ENCODE measurements around the gene MED12. TPM values are rescaled to one million over a fixed set of nuclear protein-coding genes. Genes with fewer than 3 reads are reported as not detected.

MED12 gene
- total RNA-seq, 2 donors from 2014 or later = 22.9 to 48.8 TPM

GRCh38 chrX:71169586-71169985, 51.2 kb downstream of the MED12 start:
- TF ChIP-seq CTCF (IDR thresholded peaks at IDR 0.05) = no peak
- Histone ChIP-seq H3K27ac (no peak overlapping the region), H3K4me1 (ENCODE audit: control insufficient read depth in 1 of 2, low read depth in 2 of 2) (no peaks in the 10 kb centered on the region), H3K27me3 (replicated peaks; ENCODE audit: insufficient read depth) (no peaks in the 10 kb centered on the region), H3K36me3 (no peaks in the 10 kb centered on the region), H3K4me3 (no peak overlapping the region), H3K9me3 (no peaks in the 10 kb centered on the region)
- no peak for ATAC-seq (ENCODE audit: insufficient number of reproducible peaks, low FRiP score, low read depth)
- no peak for DNase-seq (ENCODE audit: low spot score)

DNA sequence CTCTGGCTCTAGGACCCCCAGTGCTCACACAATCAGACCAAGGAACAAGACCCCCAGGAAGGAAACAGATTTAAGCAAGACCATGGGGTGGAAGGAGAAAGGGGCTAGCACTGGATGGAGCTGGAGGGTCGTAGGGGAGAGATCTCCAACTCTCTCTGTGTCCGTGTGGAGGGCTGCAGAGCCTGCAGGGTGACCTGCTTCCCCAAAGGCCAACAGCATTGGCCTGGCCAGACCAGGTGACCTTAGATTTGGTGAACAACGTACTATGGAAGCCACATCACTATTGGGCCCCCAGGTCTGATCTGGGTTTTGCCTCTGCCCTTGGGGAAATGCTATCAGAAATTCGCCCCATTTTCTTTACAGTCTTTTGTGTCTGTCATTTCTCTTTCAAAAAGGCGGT, 52.3 kb downstream of the MED12 start:
- Histone ChIP-seq H3K27ac (no peak overlapping the region), H3K36me3 (no peaks in the 10 kb centered on the region), H3K9me3 (no peaks in the 10 kb centered on the region), H3K27me3 (replicated peaks; ENCODE audit: insufficient read depth) (no peaks in the 10 kb centered on the region), H3K4me3 (no peak overlapping the region), H3K4me1 (ENCODE audit: control insufficient read depth in 1 of 2, low read depth in 2 of 2) (no peaks in the 10 kb centered on the region)
- ATAC-seq (ENCODE audit: insufficient number of reproducible peaks, low FRiP score, low read depth) (no peak), DNase-seq (ENCODE audit: low spot score) (no peak)
- TF ChIP-seq CTCF (IDR thresholded peaks at IDR 0.05) = no peak

DNA sequence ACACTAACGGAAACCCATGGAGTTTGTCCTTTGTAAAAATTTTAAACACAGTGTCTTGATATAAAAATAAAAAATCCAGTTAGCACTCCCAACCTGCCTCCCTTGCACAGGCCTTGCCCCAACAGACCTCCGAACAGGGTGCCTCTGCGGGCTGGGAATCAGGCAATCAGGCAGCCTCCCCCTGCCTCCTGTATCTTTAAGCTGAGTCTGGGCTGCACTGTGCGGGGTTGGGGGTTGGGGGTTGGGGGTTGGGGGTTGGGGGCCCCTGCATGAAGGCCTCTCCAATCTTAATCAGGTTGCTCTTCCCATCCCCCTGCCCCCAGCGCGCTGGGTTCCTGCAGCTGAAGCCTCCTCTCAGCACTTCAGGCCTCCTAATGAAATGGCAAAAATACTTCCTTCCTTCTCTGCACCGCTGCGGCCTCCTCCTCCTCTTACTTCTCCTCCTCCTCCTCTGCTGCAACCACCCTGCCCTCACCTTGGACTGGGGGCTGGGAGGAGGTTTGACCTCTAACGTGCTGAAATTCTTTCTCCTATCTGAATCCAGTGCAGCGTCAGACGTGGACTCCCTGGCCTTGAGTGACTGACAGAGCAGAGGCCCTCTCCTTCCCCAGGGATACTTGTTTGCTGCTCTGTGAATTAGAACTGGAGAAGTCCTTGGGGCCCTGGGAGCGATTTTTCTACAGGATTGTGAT, 52.9 kb downstream of the MED12 start:
- Histone ChIP-seq H3K4me1 (ENCODE audit: control insufficient read depth in 1 of 2, low read depth in 2 of 2) (no peaks in the 10 kb centered on the region), H3K27ac (no peak overlapping the region), H3K27me3 (replicated peaks; ENCODE audit: insufficient read depth) (no peaks in the 10 kb centered on the region), H3K9me3 (no peaks in the 10 kb centered on the region), H3K36me3 (no peaks in the 10 kb centered on the region), H3K4me3 (no peak overlapping the region)
- no peak for TF ChIP-seq CTCF (IDR thresholded peaks at IDR 0.05)
- ATAC-seq (ENCODE audit: insufficient number of reproducible peaks, low FRiP score, low read depth) (no peak), DNase-seq (ENCODE audit: low spot score) (no peak)

DNA sequence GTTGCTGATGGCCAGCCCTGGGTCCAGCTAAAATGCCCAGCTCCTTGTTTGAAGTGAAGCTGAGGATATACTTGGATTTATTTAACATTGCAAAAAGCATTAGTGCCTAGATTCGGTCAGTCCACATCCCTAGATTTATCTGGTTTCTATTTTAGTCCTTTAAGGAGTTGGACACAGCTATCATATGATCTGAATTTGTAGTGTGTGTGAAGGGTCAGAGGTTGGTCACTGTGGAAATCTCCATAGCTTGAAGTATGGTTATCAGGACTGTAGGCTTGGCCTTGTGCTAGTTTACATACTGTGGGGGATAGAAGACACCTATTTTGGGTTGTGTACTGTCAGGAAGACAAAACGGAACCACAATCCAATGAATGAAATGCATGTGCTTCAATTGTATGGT, 55.0 kb downstream of the MED12 start:
- no peak overlapping the region for H3K27ac ChIP-seq
- no peak for ATAC-seq (ENCODE audit: insufficient number of reproducible peaks, low FRiP score, low read depth)
- no peak for DNase-seq (ENCODE audit: low spot score)
- H3K9me3 ChIP-seq = no peaks in the 10 kb centered on the region
- TF ChIP-seq CTCF (IDR thresholded peaks at IDR 0.05) = no peak
- H3K4me1 ChIP-seq (ENCODE audit: control insufficient read depth in 1 of 2, low read depth in 2 of 2) = no peaks in the 10 kb centered on the region
- H3K4me3 ChIP-seq = no peak overlapping the region
- H3K27me3 ChIP-seq (replicated peaks; ENCODE audit: insufficient read depth) = no peaks in the 10 kb centered on the region
- H3K36me3 ChIP-seq = no peaks in the 10 kb centered on the region

- H3K27ac ChIP-seq = no peak overlapping the region
- DNase-seq (ENCODE audit: low spot score) (no peak), ATAC-seq (ENCODE audit: insufficient number of reproducible peaks, low FRiP score, low read depth) (no peak)
- TF ChIP-seq CTCF (IDR thresholded peaks at IDR 0.05) = no peak
- H3K4me1 ChIP-seq (ENCODE audit: control insufficient read depth in 1 of 2, low read depth in 2 of 2) = no peaks in the 10 kb centered on the region
- no peak overlapping the region for H3K4me3 ChIP-seq
- no peaks in the 10 kb centered on the region for H3K27me3 ChIP-seq (replicated peaks; ENCODE audit: insufficient read depth)
- no peaks in the 10 kb centered on the region for H3K9me3 ChIP-seq
- H3K36me3 ChIP-seq = no peaks in the 10 kb centered on the region
Measured at GRCh38 chrX:71174795-71175194, 56.4 kb downstream of the MED12 start.
